ENCODE results near the gene UNK. TPM values are rescaled to one million over a fixed set of nuclear protein-coding genes. Genes with fewer than 3 reads are reported as not detected.

UNK gene
- total and polyA plus RNA-seq, 2 donors (not counting 3 experiments of a cell fraction or from before 2014, with no cell fraction given): 18.0 to 23.2 TPM

DNA sequence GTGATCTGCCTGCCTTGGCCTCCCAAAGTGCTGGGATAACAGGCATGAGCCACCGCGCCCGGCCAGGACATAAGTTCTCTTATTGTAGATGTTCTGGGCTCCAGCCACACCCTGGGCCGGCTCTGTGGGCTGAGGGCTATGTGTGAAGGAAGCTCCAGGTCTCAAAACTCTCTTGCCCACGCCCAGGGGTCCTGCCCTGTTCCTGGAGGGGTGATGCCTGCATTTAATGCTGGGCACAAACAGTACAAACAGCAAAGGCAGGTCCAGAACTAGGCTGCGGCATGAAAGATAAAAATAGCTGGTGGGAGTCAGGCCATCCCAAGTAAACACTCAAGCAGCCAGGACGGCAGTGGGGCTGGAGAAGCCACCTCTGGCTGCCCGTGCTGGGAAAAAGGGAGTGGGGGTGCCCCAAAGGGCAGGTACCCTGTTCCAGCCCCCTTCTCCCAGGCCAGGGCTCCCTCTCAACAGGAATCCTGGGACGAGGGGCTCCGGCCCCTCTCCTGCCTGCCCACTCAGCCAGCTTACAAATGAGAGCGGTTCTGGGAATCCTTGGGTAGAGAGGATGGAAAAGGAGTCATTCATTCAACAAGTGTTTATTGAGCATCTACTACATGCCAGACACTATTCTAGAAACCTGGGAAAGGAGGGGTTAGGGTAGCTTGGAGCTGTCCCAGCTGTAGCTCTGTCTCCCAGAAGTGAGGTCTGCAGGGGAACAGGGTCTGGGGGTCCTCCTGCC lies 89.1 kb downstream of the UNK start:
- intact Hi-C loops (cut with micrococcal nuclease): no loop called here
- FAIRE-seq: peak; percentile 4

More for the DNA sequence above, 89.1 kb downstream of the UNK start:
- Histone ChIP-seq H3K27ac (ENCODE audit: insufficient read depth, low read depth, low read length) (peak overlapping the region; percentile 95), H4K20me1 (replicated peaks; ENCODE audit: control insufficient read depth, extremely low read depth, insufficient read depth, low read length) (no peaks in the 10 kb centered on the region), H3K9me3 (replicated peaks; ENCODE audit: control insufficient read depth, insufficient read depth, low read length) (no peaks in the 10 kb centered on the region), H3K4me1 (ENCODE audit: control insufficient read depth, extremely low read depth, insufficient read depth, low read length) (peaks cover 45% of the 10 kb centered on the region), H3K4me2 (ENCODE audit: insufficient read depth, low read length) (no peak overlapping the region), H3K4me3 (replicated peaks in 1 of 3; ENCODE audit: insufficient read depth in 1 of 3, low read depth in 1 of 3, low read length in 3 of 3) (no peak overlapping the region), H2AFZ (ENCODE audit: low read depth, low read length) (no peak overlapping the region), H3K79me2 (ENCODE audit: control insufficient read depth, insufficient read depth, low read length) (peaks cover 6% of the 10 kb centered on the region), H3K9ac (replicated peaks; ENCODE audit: extremely low read depth, insufficient read depth, low read length) (peak overlapping the region; percentile 77), H3K27me3 (ENCODE audit: control insufficient read depth in 2 of 2, insufficient read depth in 2 of 2, low read length in 2 of 2) (no peaks in the 10 kb centered on the region), H3K36me3 (ENCODE audit: control insufficient read depth in 2 of 2, extremely low read depth in 1 of 2, insufficient read depth in 2 of 2, low read length in 2 of 2) (peaks cover 3 to 18% of the 10 kb centered on the region in 2 experiments), H3K9me1 (replicated peaks; ENCODE audit: control insufficient read depth, extremely low read depth, insufficient read depth, low read length) (no peaks in the 10 kb centered on the region)
- DNase-seq (ENCODE audit: low read depth, low spot score): no peak
- TF ChIP-seq FOS (IDR thresholded peaks at IDR 0.05; ENCODE audit: borderline replicate concordance, insufficient read depth, low read length) (no peak), POLR2AphosphoS5 (IDR thresholded peaks at IDR 0.05; ENCODE audit: insufficient read depth, low read depth, low read length) (no peak), MAX (IDR thresholded peaks at IDR 0.05; ENCODE audit: insufficient read depth, insufficient read length) (no peak), JUN (IDR thresholded peaks at IDR 0.05; ENCODE audit: borderline replicate concordance, insufficient read depth, insufficient read length, low read depth) (no peak), POLR2A (IDR thresholded peaks at IDR 0.05; ENCODE audit: low read depth, low read length) (no peak), MYC (IDR thresholded peaks at IDR 0.05; ENCODE audit: low read depth, low read length) (no peak), CTCF (IDR thresholded peaks at IDR 0.05; ENCODE audit: extremely low read depth in 1 of 2, insufficient read depth in 1 of 2, low read depth in 1 of 2, low read length in 2 of 2) (no peak), EZH2 (IDR thresholded peaks at IDR 0.05; ENCODE audit: borderline replicate concordance, low read depth, low read length, severe bottlenecking) (no peak), GATA2 (IDR thresholded peaks at IDR 0.05; ENCODE audit: insufficient read depth, insufficient read length, low read depth, low read length) (no peak)
- CTCF ChIA-PET: interaction anchor here (0.8 to 10.3 kb wide), 6 partner anchors 16 to 44 kb away, joined by 3 to 241 read pairs (median 8); partner anchors contain the start of genes TRIM65, UNC13D and WBP2
- dilution Hi-C loops (cut with MboI; ENCODE audit: extremely low pct_ligation_motif_present, low sequenced_read_pairs): no loop called here
- POLR2A ChIA-PET: interaction anchor here (0.5 to 1.9 kb wide), 3 partner anchors 15 to 19 kb away, joined by 3 to 11 read pairs (median 7); partner anchors contain the start of gene WBP2
- BruUV-seq (replicated peaks): no TSS peak
